Neuronal stem cell (in vitro differentiated cells): ENCODE data around the gene TRIM67. TPM values are rescaled to one million over a fixed set of nuclear protein-coding genes. Genes with fewer than 3 reads are reported as not detected.

Experiments used
- DNase-seq: peaks from one replicate; pipeline ENCODE4 v3.0.0-alpha.2; 2013; ENCODE audit warnings: low spot score
- H2AFZ ChIP-seq: one replicate; pipeline ENCODE4 v1.6.1; 2013; ENCODE audit warnings: mild to moderate bottlenecking, low read length, inconsistent platforms
- H2AK5ac ChIP-seq: 2 replicates; pipeline ENCODE4 v1.6.1; 2013; ENCODE audit warnings: low read depth, mild to moderate bottlenecking, inconsistent platforms, low read length, moderate library complexity, mixed read lengths
- H2BK120ac ChIP-seq: 2 replicates; pipeline ENCODE4 v1.6.1; 2013; ENCODE audit warnings: low read depth, mild to moderate bottlenecking, inconsistent platforms, low read length, moderate library complexity, mixed read lengths
- H2BK12ac ChIP-seq: one replicate; pipeline ENCODE4 v1.6.1; 2013; ENCODE audit warnings: low read length, inconsistent platforms
- H2BK15ac ChIP-seq: 2 replicates; pipeline ENCODE4 v1.6.1; 2013; ENCODE audit warnings: mild to moderate bottlenecking, low read length, inconsistent platforms, mixed read lengths
- H2BK5ac ChIP-seq: one replicate; pipeline ENCODE4 v1.6.1; 2013; ENCODE audit warnings: inconsistent platforms, mild to moderate bottlenecking, low read length, moderate library complexity
- H3K14ac ChIP-seq: one replicate; pipeline ENCODE4 v1.6.1; 2013; ENCODE audit warnings: low read length, inconsistent platforms
- H3K18ac ChIP-seq: 2 replicates; pipeline ENCODE4 v1.6.1; 2013; ENCODE audit warnings: low read length, inconsistent platforms
- H3K23ac ChIP-seq: 2 replicates; pipeline ENCODE4 v1.6.1; 2013; ENCODE audit warnings: low read depth, mild to moderate bottlenecking, mixed read lengths, low read length, inconsistent platforms; ENCODE audit not compliant: poor library complexity
- H3K27ac ChIP-seq: replicated peaks from 3 replicates; pipeline ENCODE4 v1.5.1; 2013; ENCODE audit warnings: low read length, inconsistent platforms
- H3K27me3 ChIP-seq, 3 experiments: 2 replicates each; pipeline ENCODE4 v1.6.1; 2013; ENCODE audit warnings: low read length in 3 of 3, mild to moderate bottlenecking in 2 of 3, inconsistent platforms in 1 of 3, low read depth in 1 of 3, mixed read lengths in 1 of 3, moderate library complexity in 1 of 3; ENCODE audit not compliant: control insufficient read depth in 3 of 3, insufficient read depth in 3 of 3
- H3K36me3 ChIP-seq, 2 donors: replicated peaks in 1 of 2; 2 replicates each; pipeline ENCODE4 v1.6.1; 2013; ENCODE audit warnings: low read length in 2 of 2; ENCODE audit not compliant: control insufficient read depth in 2 of 2, insufficient read depth in 2 of 2
- H3K4ac ChIP-seq: 2 replicates; pipeline ENCODE4 v1.6.1; 2013; ENCODE audit warnings: inconsistent platforms, mild to moderate bottlenecking, low read length, moderate library complexity
- H3K4me1 ChIP-seq, 2 donors: 1 replicate in 1 of 2; 2 replicates in 1 of 2; pipeline ENCODE4 v1.6.1; 2013; ENCODE audit warnings: low read length in 2 of 2, low read depth in 1 of 2; ENCODE audit not compliant: control insufficient read depth in 2 of 2, insufficient read depth in 1 of 2
- H3K4me2 ChIP-seq: one replicate; pipeline ENCODE4 v1.6.1; 2013; ENCODE audit warnings: mild to moderate bottlenecking, low read length, inconsistent platforms; ENCODE audit not compliant: insufficient read depth, poor library complexity, severe bottlenecking
- H3K4me3 ChIP-seq, 2 donors: 2 replicates each; pipeline ENCODE4 v1.5.1; 2013; ENCODE audit warnings: low read length in 2 of 2, mild to moderate bottlenecking in 2 of 2, inconsistent platforms in 1 of 2, moderate library complexity in 1 of 2
- H3K79me1 ChIP-seq: one replicate; pipeline ENCODE4 v1.6.1; 2013; ENCODE audit warnings: low read depth, mild to moderate bottlenecking, inconsistent platforms, low read length, moderate library complexity
- H3K9ac ChIP-seq: one replicate; pipeline ENCODE4 v1.6.1; 2013; ENCODE audit warnings: mild to moderate bottlenecking, low read depth, low read length, inconsistent platforms; ENCODE audit not compliant: poor library complexity
- H3K9me3 ChIP-seq, 2 donors: replicated peaks in 1 of 2; 2 replicates each; pipeline versions ENCODE3 to v1.6.1; 2013; ENCODE audit warnings: low read length in 2 of 2, mild to moderate bottlenecking in 2 of 2, inconsistent platforms in 1 of 2, low read depth in 1 of 2, mixed read lengths in 1 of 2, moderate library complexity in 1 of 2; ENCODE audit not compliant: control insufficient read depth in 2 of 2, insufficient read depth in 1 of 2
- H4K8ac ChIP-seq: one replicate; pipeline ENCODE4 v1.6.1; 2013; ENCODE audit warnings: low read depth, mild to moderate bottlenecking, inconsistent platforms, low read length, moderate library complexity
- H4K91ac ChIP-seq: one replicate; pipeline ENCODE4 v1.6.1; 2013; ENCODE audit warnings: low read length, low read depth, mild to moderate bottlenecking, inconsistent platforms; ENCODE audit not compliant: poor library complexity
- WGBS, 2 donors: extraction: QIAGEN DNeasy Blood & Tissue Kit; methylation state at CpG; one replicate each; pipeline ENCODE4 v1.1.7; 2013; ENCODE audit warnings: missing lambda C conversion rate in 2 of 2, mixed read lengths in 1 of 2; ENCODE audit not compliant: insufficient read length in 2 of 2, insufficient replicate concordance in 1 of 2; ENCODE audit errors: extremely low coverage in 2 of 2; 5-methylcytosine and 5-hydroxymethylcytosine counted together
- polyA plus RNA-seq, 2 experiments: library from polyadenylated mRNA; stranded (reverse); fragments of 200-250 nt; gene quantifications; one replicate each; pipeline ENCODE4 v1.2.3, GENCODE V29; 2013

The TRIM67 gene
- polyA plus RNA-seq (2013, experiment 1 of 2), result not detected
- not detected for polyA plus RNA-seq (2013, experiment 2 of 2)

GRCh38 chr1:231161667-231162296 lies at the start of gene TRIM67:
TSS of gene TRIM67 (plus strand) at chr1:231162058. CDS start at chr1:231162970, 912 bp downstream.
- no peak within 1 kb of the TSS for H2BK5ac ChIP-seq
- no peak within 1 kb of the TSS for H3K4ac ChIP-seq
- no peak within 1 kb of the TSS for H4K8ac ChIP-seq
- peak within 1 kb of the TSS; percentile 47 for H3K14ac ChIP-seq
- H3K23ac ChIP-seq, result peak within 1 kb of the TSS; percentile 60
- peaks cover 24 to 83% (median 57%) of the 10 kb centered on the region in 3 experiments for H3K27me3 ChIP-seq
- H3K9me3 ChIP-seq, result peaks cover 0 to 5% of the 10 kb centered on the region in 2 donors
- H3K4me3 ChIP-seq, result peak within 1 kb of the TSS; percentile 41 to 70
- no peak for DNase-seq
- no peak within 1 kb of the TSS for H3K27ac ChIP-seq
- no peak within 1 kb of the TSS for H4K91ac ChIP-seq
- H2AK5ac ChIP-seq, result no peak within 1 kb of the TSS
- no peak within 1 kb of the TSS for H2BK120ac ChIP-seq
- no peak within 1 kb of the TSS for H2BK15ac ChIP-seq
- WGBS, 2 donors, result no CpG with 5 or more reads among the region's 42 CpGs
- peak within 1 kb of the TSS; percentile 89 for H2AFZ ChIP-seq
- H3K4me1 ChIP-seq, result peaks cover 4 to 13% of the 10 kb centered on the region in 2 donors
- H3K36me3 ChIP-seq, result no peaks in the 10 kb centered on the region
- H2BK12ac ChIP-seq, result no peak within 1 kb of the TSS
- peak within 1 kb of the TSS; percentile 98 for H3K4me2 ChIP-seq
- H3K18ac ChIP-seq, result no peak within 1 kb of the TSS
- peak within 1 kb of the TSS; percentile 50 for H3K9ac ChIP-seq
- peaks cover 6% of the 10 kb centered on the region for H3K79me1 ChIP-seq

- no peaks in the 10 kb centered on the region for H3K27me3 ChIP-seq
- H3K4me3 ChIP-seq, result no peak overlapping the region
- no peak overlapping the region for H2AK5ac ChIP-seq
- no peak overlapping the region for H3K27ac ChIP-seq
- no peak overlapping the region for H3K4ac ChIP-seq
- H3K9me3 ChIP-seq, result no peaks in the 10 kb centered on the region
- H3K9ac ChIP-seq, result no peak overlapping the region
- H2BK120ac ChIP-seq, result no peak overlapping the region
- no peak overlapping the region for H3K23ac ChIP-seq
- no peaks in the 10 kb centered on the region for H3K4me1 ChIP-seq
- no peaks in the 10 kb centered on the region for H3K79me1 ChIP-seq
- no peak overlapping the region for H2AFZ ChIP-seq
- DNase-seq, result no peak
- H2BK12ac ChIP-seq, result no peak overlapping the region
- no peak overlapping the region for H4K8ac ChIP-seq
- no CpG with 5 or more reads among the region's 1 CpG for WGBS, 2 donors
- no peak overlapping the region for H2BK15ac ChIP-seq
- H3K36me3 ChIP-seq, result no peaks in the 10 kb centered on the region
- no peak overlapping the region for H3K14ac ChIP-seq
- H2BK5ac ChIP-seq, result no peak overlapping the region
- H3K18ac ChIP-seq, result no peak overlapping the region
- no peak overlapping the region for H4K91ac ChIP-seq
- H3K4me2 ChIP-seq, result no peak overlapping the region
Observed at GRCh38 chr1:231116738-231117137, 45.1 kb upstream of the TRIM67 start.

- H3K4me3 ChIP-seq, result no peak overlapping the region
- no CpG with 5 or more reads among the region's 8 CpGs for WGBS, 2 donors
- H2BK15ac ChIP-seq, result no peak overlapping the region
- H3K79me1 ChIP-seq, result no peaks in the 10 kb centered on the region
- no peak overlapping the region for H3K27ac ChIP-seq
- H3K36me3 ChIP-seq, result no peaks in the 10 kb centered on the region
- no peak overlapping the region for H3K4me2 ChIP-seq
- no peak overlapping the region for H2AFZ ChIP-seq
- no peak overlapping the region for H3K23ac ChIP-seq
- no peak overlapping the region for H2AK5ac ChIP-seq
- no peak for DNase-seq
- no peak overlapping the region for H4K8ac ChIP-seq
- H3K9me3 ChIP-seq, result no peaks in the 10 kb centered on the region
- no peak overlapping the region for H3K4ac ChIP-seq
- no peak overlapping the region for H3K9ac ChIP-seq
- no peaks in the 10 kb centered on the region for H3K4me1 ChIP-seq
- no peak overlapping the region for H2BK5ac ChIP-seq
- no peak overlapping the region for H2BK12ac ChIP-seq
- H3K27me3 ChIP-seq, result no peaks in the 10 kb centered on the region
- no peak overlapping the region for H2BK120ac ChIP-seq
- H3K14ac ChIP-seq, result no peak overlapping the region
- H4K91ac ChIP-seq, result no peak overlapping the region
- H3K18ac ChIP-seq, result no peak overlapping the region
Observed at GRCh38 chr1:231118704-231119453, 43.0 kb upstream of the TRIM67 start.

GRCh38 chr1:231121533-231121932 lies 40.3 kb upstream of the TRIM67 start:
- peaks cover 0 to 6% of the 10 kb centered on the region in 2 donors for H3K4me1 ChIP-seq
- H3K27ac ChIP-seq, result no peak overlapping the region
- H4K8ac ChIP-seq, result no peak overlapping the region
- H3K4ac ChIP-seq, result no peak overlapping the region
- no peak overlapping the region for H2AK5ac ChIP-seq
- H2BK5ac ChIP-seq, result no peak overlapping the region
- H3K4me2 ChIP-seq, result no peak overlapping the region
- H3K27me3 ChIP-seq, result peaks cover 0 to 6% (median 0%) of the 10 kb centered on the region in 3 experiments
- DNase-seq, result no peak
- H2BK120ac ChIP-seq, result no peak overlapping the region
- no peak overlapping the region for H3K9ac ChIP-seq
- no peaks in the 10 kb centered on the region for H3K79me1 ChIP-seq
- H4K91ac ChIP-seq, result no peak overlapping the region
- no peak overlapping the region for H3K23ac ChIP-seq
- H2BK12ac ChIP-seq, result no peak overlapping the region
- no CpG with 5 or more reads among the region's 1 CpG for WGBS, 2 donors
- no peaks in the 10 kb centered on the region for H3K36me3 ChIP-seq
- H3K4me3 ChIP-seq, result no peak overlapping the region
- no peaks in the 10 kb centered on the region for H3K9me3 ChIP-seq
- H3K14ac ChIP-seq, result no peak overlapping the region
- H2AFZ ChIP-seq, result no peak overlapping the region
- H2BK15ac ChIP-seq, result no peak overlapping the region
- no peak overlapping the region for H3K18ac ChIP-seq
